ENCODE results near the gene SDC1.
"Not testable (repeated sequence)": the region's sequence is repeated elsewhere in the genome, so short reads cannot be mapped to it uniquely, and the experiment has no call there.

SDC1 gene

DNA sequence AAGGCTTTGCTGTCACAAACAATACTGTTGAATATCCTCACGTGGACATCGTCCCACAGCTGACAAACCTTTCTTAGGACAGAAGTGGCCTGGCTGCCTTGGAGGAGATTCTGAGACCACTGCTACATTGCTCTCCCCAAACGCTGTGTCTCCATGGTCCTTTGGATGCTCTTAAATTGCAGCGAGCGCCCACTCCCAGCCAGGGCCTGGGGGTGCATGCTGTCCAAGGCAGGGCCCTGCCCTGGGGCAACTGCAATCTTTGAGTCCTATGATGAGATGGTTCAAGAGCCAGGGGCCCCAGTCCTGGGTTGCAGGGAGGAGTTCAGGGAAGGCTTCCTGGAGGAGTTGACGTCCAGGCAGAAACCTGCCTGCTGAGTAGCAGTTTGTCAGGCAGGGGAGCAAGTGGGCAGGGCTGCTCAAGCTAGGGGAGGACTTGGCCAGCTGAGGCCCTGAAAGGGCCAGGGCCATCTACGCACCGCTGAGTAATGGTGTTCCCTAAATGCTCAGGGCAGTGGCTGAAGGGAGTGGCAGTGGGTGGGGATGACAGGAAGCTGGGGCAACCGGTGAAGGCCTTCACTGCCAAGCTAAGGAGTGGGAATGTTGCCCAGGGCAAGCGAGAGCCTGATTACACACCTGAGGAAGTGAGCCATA is 10.8 kb upstream of the SDC1 start:
- Mint-ChIP-seq H3K9me3 (no peaks in the 10 kb centered on the region), H3K27ac (no peak overlapping the region), H3K27me3 (peaks cover 6% of the 10 kb centered on the region), H3K36me3 (ENCODE audit: low read depth) (no peaks in the 10 kb centered on the region), H3K4me3 (no peak overlapping the region), H3K4me1 (ENCODE audit: low read depth) (no peaks in the 10 kb centered on the region)

DNA sequence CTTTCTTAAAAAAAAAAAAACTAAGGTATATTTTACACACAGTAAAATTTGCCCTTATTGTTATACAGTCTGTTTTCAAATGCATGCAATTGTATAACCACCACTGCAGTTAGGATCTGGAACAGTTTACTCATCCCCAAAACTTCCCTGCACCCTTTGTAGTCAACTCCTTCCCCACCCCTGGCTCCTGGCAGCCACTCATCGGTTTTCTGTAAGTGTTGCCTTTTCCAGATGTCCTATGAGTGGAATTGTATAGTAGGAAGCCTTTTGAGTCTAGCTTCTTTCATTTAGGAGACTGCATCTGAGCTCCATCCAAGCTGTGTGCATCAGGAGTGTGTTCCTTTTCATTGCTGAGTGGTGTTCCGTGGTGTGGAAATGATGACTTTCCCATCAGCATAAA is 9.7 kb upstream of the SDC1 start:
- not testable (repeated sequence) for H3K36me3 Mint-ChIP-seq (ENCODE audit: low read depth); H3K4me3 Mint-ChIP-seq

DNA sequence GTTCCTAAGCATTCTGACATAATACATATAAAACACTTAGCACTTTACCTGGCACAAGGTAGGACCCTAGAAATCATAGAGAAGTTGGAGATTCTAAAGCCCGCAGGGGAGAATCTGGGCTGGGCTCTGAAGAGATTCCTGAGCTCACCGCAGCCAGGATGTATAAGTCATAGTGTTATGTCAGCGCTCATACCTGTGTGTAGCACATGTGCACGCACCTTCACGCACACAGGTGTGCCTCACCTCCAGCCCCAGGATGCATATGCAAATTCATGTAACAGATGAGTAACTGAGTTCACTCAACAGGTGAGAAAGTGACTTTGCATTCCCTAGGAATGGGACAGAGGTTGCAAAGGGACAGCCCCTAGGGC is 7.9 kb upstream of the SDC1 start:
- no peak overlapping the region for H3K27ac Mint-ChIP-seq
- H3K27me3 Mint-ChIP-seq = peaks cover 11% of the 10 kb centered on the region
- no peaks in the 10 kb centered on the region for H3K9me3 Mint-ChIP-seq
- H3K36me3 Mint-ChIP-seq (ENCODE audit: low read depth) = no peaks in the 10 kb centered on the region
- no peaks in the 10 kb centered on the region for H3K4me1 Mint-ChIP-seq (ENCODE audit: low read depth)
- no peak overlapping the region for H3K4me3 Mint-ChIP-seq

More for the DNA sequence above, 9.7 kb upstream of the SDC1 start:
- H3K27me3 Mint-ChIP-seq; H3K27ac Mint-ChIP-seq; H3K4me1 Mint-ChIP-seq (ENCODE audit: low read depth); H3K9me3 Mint-ChIP-seq: not testable (repeated sequence)

DNA sequence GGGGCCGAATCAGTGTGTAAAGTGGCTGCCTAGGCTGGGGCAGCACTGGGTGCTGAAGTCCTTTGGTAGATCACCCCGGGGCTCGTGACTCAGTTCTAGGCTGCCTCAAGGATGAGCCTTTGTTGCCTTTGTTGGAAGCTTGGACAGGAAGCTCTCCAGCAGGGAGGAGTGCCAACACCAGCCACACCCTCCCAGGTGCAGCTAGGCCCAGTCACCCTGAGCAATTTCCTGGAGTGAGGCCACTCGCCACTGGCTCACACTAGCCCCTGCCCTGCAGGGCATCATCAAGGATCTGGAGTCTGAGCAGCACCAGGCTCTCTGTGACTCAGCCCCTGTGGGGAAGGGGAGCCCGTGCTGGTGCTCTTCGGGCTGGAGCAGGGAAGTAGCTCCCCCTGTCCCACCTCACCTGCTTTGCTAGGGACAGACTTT is 6.7 kb upstream of the SDC1 start:
- Mint-ChIP-seq H3K9me3 (no peaks in the 10 kb centered on the region), H3K36me3 (ENCODE audit: low read depth) (no peaks in the 10 kb centered on the region), H3K27me3 (peaks cover 19% of the 10 kb centered on the region), H3K27ac (no peak overlapping the region), H3K4me3 (no peak overlapping the region), H3K4me1 (ENCODE audit: low read depth) (no peaks in the 10 kb centered on the region)

DNA sequence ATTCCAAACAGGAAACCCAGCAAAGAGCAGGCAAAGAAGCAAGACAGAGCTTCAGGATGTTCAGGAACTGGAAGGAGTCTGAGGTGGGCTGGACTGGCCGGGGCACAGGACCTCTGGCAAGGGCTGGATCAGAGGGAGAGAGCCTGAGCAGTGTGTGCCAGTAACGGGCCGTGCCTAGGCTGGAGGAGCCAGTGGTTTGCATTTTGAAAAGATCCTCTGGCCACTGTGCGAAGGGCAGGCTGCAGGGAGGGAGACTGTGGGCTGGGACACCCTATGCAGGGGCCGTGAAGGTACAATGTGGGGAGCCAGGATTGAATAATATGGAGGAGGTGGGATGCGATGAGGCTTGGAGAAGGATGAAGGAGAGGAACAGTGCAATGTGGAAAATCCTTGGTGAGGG is 6.2 kb upstream of the SDC1 start:
- Mint-ChIP-seq H3K27me3 (peaks cover 23% of the 10 kb centered on the region), H3K4me1 (ENCODE audit: low read depth) (no peaks in the 10 kb centered on the region), H3K36me3 (ENCODE audit: low read depth) (no peaks in the 10 kb centered on the region), H3K9me3 (no peaks in the 10 kb centered on the region), H3K4me3 (no peak overlapping the region), H3K27ac (no peak overlapping the region)

DNA sequence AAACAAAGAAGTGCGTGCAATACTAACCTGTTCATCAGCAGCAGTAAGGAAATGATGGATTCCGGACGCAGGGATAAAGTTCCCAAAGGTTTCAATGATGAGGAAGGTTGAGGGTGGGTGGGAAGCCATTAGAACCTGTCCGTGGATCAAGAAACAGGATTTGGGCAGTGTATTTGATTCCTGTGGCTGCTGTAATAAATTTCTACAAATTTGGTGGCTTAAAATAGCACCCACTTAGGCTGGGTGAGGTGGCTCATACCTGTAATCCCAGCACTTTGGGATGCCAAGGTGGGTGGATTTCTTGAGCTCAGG is 5.1 kb upstream of the SDC1 start:
- H3K9me3 Mint-ChIP-seq = no peaks in the 10 kb centered on the region
- H3K27me3 Mint-ChIP-seq = peaks cover 31% of the 10 kb centered on the region
- H3K4me3 Mint-ChIP-seq = no peak overlapping the region

DNA sequence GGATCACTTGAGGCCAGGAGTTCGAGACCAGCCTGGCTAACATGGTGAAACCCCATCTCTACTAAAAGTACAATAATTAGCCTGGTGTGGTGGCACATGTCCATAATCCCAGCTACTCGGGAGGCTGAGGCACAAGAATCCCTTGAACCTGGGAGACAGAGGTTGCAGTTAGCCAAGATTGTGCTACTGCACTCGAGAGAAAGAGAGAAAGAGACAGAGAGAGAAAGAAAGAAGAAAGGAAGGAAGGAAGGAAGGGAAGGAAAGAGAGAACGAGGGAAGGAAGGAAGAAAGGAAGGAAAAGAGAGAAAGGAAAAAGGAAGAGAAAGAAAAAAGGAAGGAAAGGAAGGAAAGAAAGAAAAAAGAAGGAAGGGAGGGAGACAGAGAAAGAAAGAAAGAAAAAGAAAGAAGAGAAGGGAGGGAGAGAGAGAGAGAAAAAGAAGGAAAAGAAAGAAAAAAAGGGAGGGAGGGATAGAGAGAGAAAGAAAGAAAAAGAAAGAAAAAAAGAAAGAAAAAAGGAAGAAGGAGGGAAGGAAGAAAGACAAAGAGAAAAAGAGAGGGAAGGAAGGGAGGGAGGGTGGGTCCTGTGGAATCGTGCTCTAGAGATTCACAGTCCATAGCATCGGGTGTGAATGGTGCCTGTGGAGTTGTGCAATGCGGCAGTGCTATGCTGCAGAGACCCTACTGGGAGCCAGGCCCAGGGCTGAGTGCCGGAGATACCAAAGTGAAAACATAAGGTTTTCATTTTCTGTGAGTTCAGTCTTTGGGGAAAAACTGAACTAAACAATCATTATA is 4.6 kb upstream of the SDC1 start:
- Mint-ChIP-seq H3K9me3 (no peaks in the 10 kb centered on the region), H3K4me1 (ENCODE audit: low read depth) (peaks cover 5% of the 10 kb centered on the region), H3K27ac (no peak overlapping the region), H3K27me3 (peaks cover 31% of the 10 kb centered on the region), H3K36me3 (ENCODE audit: low read depth) (no peaks in the 10 kb centered on the region), H3K4me3 (no peak overlapping the region)

More for the DNA sequence above, 5.1 kb upstream of the SDC1 start:
- Mint-ChIP-seq H3K4me1 (ENCODE audit: low read depth) (peaks cover 5% of the 10 kb centered on the region), H3K27ac (no peak overlapping the region), H3K36me3 (ENCODE audit: low read depth) (no peaks in the 10 kb centered on the region)

DNA sequence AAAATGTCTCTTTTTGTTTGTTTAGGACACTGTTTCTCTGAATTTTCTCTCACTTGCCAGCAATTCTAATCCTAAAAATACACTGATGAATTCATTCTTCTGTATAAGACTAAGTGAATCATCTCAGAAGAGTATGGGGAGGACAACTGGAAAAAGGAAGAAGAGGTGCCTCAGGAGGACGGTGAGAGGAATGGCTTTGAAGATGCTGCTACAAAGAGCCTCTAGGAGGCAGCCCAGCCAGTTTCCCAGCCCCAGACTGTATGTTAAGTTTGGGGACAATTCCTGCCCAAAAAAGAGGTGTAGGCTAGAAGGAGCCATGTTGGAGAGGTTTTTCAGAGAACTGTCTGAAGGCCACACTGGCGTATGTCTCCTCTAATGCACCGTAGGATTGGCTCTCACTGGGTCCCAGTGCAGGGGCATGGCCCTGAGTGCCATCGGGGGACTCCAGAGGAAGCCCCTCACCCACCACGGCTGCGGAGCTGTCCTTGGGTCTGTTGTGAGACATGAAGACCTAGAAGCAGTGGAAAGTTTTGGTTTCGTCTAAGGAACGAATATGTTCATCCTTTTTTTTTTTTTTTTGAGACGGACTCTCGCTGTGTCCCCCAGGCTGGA is 3.1 kb upstream of the SDC1 start:
- Mint-ChIP-seq H3K4me1 (ENCODE audit: low read depth) (peaks cover 5% of the 10 kb centered on the region), H3K9me3 (no peaks in the 10 kb centered on the region), H3K27me3 (peaks cover 34% of the 10 kb centered on the region), H3K36me3 (ENCODE audit: low read depth) (no peaks in the 10 kb centered on the region), H3K27ac (no peak overlapping the region), H3K4me3 (no peak overlapping the region)

DNA sequence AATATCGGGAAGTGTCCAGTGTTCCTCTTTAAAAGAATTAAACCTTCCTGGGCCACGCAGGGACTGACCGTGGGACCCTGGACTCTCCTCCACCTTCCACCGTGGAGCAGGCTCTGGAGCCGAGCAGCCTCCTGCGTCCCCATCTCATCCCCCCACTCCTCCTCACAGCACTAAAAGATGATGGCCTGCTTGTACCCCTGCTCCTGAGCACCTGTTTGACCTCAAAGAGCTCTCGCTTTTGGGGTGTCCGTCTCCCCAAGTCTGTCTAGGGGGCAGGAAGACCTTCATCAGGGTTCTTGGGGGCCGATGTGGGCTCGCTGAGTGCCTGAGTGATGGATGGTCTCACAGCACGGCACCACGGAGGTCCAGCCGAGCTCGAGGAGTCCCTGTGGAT is 1.2 kb upstream of the SDC1 start:
- no peak overlapping the region for H3K27ac Mint-ChIP-seq
- H3K9me3 Mint-ChIP-seq = no peaks in the 10 kb centered on the region
- H3K36me3 Mint-ChIP-seq (ENCODE audit: low read depth) = no peaks in the 10 kb centered on the region
- H3K27me3 Mint-ChIP-seq = peaks cover 53% of the 10 kb centered on the region
- H3K4me1 Mint-ChIP-seq (ENCODE audit: low read depth) = peaks cover 5% of the 10 kb centered on the region
- H3K4me3 Mint-ChIP-seq = no peak overlapping the region

DNA sequence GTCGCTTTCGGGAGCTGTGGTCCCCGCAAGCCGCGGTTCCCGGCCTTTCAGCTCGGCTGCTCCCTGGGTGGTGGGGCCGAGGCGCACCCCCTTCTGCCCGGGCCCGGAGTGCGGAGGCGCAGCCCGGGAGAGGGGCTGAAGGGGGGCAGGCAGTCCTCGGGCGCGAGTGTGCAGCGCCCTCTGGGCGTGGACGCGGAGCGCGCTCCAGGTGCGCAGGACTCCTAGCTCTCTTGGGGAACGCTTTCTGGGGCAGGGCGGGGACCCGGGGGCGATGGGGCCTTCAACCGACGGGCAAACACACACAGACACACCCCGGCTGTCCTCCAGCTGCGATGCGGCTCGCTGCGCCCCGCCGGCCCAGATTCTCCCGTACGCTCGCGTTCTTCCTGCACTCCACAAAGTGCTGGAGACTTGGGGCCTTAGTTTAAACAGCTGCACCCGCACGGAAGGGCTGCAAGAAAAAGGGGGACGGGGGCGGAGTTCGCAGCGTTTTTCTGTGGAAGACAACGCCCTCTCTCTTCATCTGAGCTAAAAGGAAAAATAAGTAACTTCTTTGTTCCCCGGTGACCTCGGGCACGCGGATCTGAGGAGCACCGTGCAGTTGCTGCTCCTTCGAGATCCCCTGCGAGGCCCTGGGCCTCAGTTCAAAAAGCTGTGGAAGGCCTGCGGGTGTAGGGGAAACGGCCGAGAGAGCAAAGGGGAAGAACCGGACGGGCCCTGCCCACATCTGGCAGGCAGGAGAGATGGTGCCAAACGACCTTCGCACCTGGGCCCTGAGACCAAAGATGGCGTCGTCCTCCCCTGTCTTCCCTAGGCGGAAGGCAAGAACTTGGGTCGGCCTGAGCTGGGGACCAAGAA is 593 bp upstream of the SDC1 start:
- H3K4me3 Mint-ChIP-seq = peak overlapping the region; percentile 55
- no peaks in the 10 kb centered on the region for H3K36me3 Mint-ChIP-seq (ENCODE audit: low read depth)
- H3K9me3 Mint-ChIP-seq = no peaks in the 10 kb centered on the region
- H3K27ac Mint-ChIP-seq = no peak overlapping the region
- peaks cover 55% of the 10 kb centered on the region for H3K27me3 Mint-ChIP-seq
- peaks cover 5% of the 10 kb centered on the region for H3K4me1 Mint-ChIP-seq (ENCODE audit: low read depth)

DNA sequence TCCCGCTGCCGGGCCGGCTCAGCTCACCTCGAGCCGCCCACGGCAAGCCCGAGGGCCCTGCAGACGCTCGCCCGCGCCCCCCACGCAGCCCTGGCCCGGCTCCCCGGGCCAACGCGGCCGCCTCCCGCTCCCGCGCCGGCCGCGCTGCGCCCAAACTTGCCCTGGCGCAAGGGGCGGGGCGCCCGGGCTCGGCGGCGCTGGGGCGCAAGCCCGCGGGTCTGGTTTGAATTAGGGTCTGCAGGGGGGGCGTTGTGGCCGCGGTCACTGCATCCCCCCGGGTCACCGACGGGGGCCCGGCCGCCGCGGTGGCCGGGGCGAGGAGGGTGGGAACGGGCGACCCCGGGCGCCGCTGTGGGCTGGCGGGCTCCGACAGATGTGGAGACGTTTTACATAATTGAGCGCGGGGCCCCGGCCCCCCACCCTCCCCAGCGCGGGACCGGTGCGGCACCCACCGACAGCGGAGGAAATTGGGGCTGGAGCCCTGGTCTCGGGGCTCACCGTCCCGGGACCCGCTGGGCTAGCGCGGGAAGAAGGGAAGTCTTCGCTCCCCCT is 690 bp downstream of the SDC1 start:
- Mint-ChIP-seq H3K36me3 (ENCODE audit: low read depth) (no peaks in the 10 kb centered on the region), H3K4me3 (no peak overlapping the region), H3K9me3 (no peaks in the 10 kb centered on the region), H3K4me1 (ENCODE audit: low read depth) (peaks cover 5% of the 10 kb centered on the region), H3K27ac (no peak overlapping the region), H3K27me3 (peaks cover 60% of the 10 kb centered on the region)

DNA sequence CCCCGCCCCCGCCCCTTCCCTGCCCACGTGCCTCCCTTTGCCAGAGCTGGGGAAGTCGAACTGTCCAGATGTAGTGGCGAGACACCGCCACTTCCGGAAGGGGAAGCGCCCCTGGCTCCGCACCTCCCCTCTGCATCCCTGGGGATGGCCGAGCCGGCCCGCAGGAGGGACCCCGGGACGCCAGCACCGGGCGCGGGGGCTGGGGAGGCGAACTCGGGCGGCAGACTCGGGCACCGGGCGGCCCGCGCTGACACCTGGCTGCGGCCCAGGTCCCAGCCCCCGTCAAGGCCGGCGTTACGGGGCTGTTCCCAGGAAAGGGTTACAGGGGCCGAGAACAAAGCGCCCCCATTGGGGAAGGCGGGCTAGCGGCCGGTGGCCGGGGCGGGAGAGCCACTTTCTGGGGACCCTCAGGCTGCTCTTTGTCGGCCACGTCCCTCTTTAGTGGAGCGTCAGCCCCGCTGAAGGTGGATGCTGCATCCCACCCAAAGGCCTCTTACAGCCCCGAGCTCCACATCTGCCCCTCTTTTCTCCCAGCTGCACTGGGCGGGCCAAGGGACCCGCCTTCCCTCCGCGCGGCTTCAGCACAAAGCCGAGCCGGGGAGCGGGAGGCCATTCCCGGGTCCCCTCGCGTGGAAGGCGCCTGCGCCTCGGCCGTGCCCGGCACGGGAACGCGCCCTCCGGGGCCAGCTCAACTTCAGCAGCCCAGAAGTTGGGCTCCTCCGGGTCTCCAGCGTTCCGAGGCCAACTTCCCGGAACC is 1.3 kb downstream of the SDC1 start:
- H3K4me3 Mint-ChIP-seq = peak overlapping the region; percentile 43
- H3K27ac Mint-ChIP-seq = no peak overlapping the region
- no peaks in the 10 kb centered on the region for H3K9me3 Mint-ChIP-seq
- H3K4me1 Mint-ChIP-seq (ENCODE audit: low read depth) = peaks cover 5% of the 10 kb centered on the region
- no peaks in the 10 kb centered on the region for H3K36me3 Mint-ChIP-seq (ENCODE audit: low read depth)
- peaks cover 57% of the 10 kb centered on the region for H3K27me3 Mint-ChIP-seq

DNA sequence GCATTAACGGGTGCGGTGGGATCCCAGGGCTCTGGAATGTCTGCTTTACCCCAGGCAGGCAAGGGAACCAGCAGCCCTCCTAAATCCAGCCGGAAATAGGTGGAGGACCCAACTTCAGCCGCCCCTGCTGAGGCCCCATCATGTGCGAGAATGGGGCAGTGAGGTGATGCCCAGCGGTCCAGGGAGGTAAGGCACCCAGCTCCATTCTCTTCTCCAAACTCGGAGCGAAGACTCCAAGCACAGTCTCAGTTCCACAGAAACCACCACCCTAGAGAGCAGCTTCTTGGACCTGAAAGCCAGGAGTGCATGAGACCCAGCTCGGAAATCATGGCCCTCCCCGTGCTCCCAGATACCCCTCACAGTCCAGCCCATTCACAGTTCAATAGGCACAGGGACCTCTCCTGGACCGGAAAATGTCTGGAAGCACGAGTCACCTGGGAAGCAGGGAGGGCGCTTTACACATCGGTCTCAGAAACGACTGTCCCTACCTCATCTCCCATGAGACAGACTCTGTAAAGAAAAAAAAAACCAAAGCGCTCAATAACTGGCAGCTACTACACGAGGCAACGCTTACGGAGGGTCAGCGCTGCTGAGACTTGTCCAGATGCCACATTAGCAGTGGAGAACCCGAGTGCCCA is 2.0 kb downstream of the SDC1 start:
- H3K36me3 Mint-ChIP-seq (ENCODE audit: low read depth) = no peaks in the 10 kb centered on the region
- peak overlapping the region; percentile 43 for H3K4me3 Mint-ChIP-seq
- H3K4me1 Mint-ChIP-seq (ENCODE audit: low read depth) = peaks cover 5% of the 10 kb centered on the region
- H3K27me3 Mint-ChIP-seq = peaks cover 58% of the 10 kb centered on the region
- no peaks in the 10 kb centered on the region for H3K9me3 Mint-ChIP-seq
- no peak overlapping the region for H3K27ac Mint-ChIP-seq

All from stimulated activated naive CD8-positive, alpha-beta T cell treated with anti-CD3 and anti-CD28 coated beads, Interleukin-15, Interleukin-2, amounts not matched to agents 100 ng/mL and 50 ng/mL, for 24 hours (primary cell).